ENCODE data around the gene CYYR1.

DNA sequence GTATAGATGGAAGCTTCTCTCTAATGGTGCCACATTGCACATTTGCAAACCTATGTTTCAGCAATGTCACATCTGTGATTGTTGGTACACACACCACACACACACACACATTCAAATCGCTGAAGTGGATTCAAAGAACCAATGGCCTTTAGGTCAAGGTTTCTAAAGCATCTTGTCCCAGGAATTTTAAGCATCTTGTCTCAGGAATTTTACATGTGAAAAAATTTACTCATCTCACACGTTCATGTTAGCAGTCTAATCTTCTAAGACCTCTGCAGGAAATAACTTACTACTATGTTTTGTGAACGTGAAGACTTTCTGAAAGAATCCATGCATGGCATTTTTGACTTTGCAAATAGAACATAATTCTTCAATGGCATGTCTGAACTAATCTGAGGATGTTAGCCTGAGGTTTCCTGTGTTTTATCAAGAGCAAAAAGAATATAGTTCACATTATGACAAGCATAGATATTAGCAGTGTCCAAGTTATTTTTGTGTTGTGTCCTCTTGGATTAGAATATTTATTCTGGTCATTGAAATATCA is 125.1 kb downstream of the CYYR1 start:
- TF ChIP-seq, protein P1, sequence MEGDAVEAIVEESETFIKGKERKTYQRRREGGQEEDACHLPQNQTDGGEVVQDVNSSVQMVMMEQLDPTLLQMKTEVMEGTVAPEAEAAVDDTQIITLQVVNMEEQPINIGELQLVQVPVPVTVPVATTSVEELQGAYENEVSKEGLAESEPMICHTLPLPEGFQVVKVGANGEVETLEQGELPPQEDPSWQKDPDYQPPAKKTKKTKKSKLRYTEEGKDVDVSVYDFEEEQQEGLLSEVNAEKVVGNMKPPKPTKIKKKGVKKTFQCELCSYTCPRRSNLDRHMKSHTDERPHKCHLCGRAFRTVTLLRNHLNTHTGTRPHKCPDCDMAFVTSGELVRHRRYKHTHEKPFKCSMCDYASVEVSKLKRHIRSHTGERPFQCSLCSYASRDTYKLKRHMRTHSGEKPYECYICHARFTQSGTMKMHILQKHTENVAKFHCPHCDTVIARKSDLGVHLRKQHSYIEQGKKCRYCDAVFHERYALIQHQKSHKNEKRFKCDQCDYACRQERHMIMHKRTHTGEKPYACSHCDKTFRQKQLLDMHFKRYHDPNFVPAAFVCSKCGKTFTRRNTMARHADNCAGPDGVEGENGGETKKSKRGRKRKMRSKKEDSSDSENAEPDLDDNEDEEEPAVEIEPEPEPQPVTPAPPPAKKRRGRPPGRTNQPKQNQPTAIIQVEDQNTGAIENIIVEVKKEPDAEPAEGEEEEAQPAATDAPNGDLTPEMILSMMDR (IDR thresholded peaks at IDR 0.05): no peak
- TF ChIP-seq ZFX (IDR thresholded peaks at IDR 0.05; ENCODE audit: borderline replicate concordance): no peak
